IMR-90 (cell line): ENCODE measurements around the gene PEAK3. TPM values are rescaled to one million over a fixed set of nuclear protein-coding genes. Genes with fewer than 3 reads are reported as not detected.

ENCODE experiments used
- ATAC-seq: fragments of 200-7000 bp; cut with Tn5 transposase; 2 replicates; pipeline ENCODE4 v1.9.1; 2020; ENCODE audit warnings: low read depth, mild to moderate bottlenecking, moderate library complexity
- BruUV-seq: library from RNA; stranded (reverse); fragments of 400-500 nt; replicated peaks from 2 replicates; lab custom pipeline; 2021; lab: Mats Ljungman, UMichigan
- CTCF ChIA-PET: fragments of 300-600 bp; formaldehyde crosslinking; extraction: SDS; loops from one replicate; lab custom pipeline; 2021; ENCODE audit warnings: antibody characterized with exemption; lab: Yijun Ruan, JAX
- POLR2A ChIA-PET: fragments of 300-600 bp; sonication (Branson Sonifier 250); formaldehyde crosslinking; loops from one replicate; lab custom pipeline; 2022; ENCODE audit warnings: antibody characterized with exemption; ENCODE audit not compliant: unreplicated experiment; lab: Charles Lee
- DNase-seq: peaks from one replicate; pipeline ENCODE4 v3.0.0; 2013
- H2AFZ ChIP-seq: replicated peaks from 2 replicates; pipeline ENCODE3; 2013; ENCODE audit warnings: low read length, mild to moderate bottlenecking; ENCODE audit not compliant: poor library complexity
- H2AK5ac ChIP-seq: 2 replicates; pipeline ENCODE4 v1.6.1; 2013; ENCODE audit warnings: low read depth, low read length, inconsistent platforms
- H2AK9ac ChIP-seq: replicated peaks from 2 replicates; pipeline ENCODE3; 2013; ENCODE audit warnings: mild to moderate bottlenecking, low read depth, low read length, moderate library complexity; ENCODE audit not compliant: poor library complexity
- H2BK120ac ChIP-seq: 2 replicates; pipeline ENCODE4 v1.6.1; 2013; ENCODE audit warnings: low read depth, low read length, inconsistent platforms
- H2BK15ac ChIP-seq: 3 replicates; pipeline ENCODE4 v1.6.1; 2013; ENCODE audit warnings: low read depth, low read length, inconsistent platforms
- H2BK20ac ChIP-seq: 2 replicates; pipeline ENCODE4 v1.6.1; 2013; ENCODE audit warnings: low read depth, mild to moderate bottlenecking, inconsistent platforms, low read length, moderate library complexity
- H2BK5ac ChIP-seq: 2 replicates; pipeline ENCODE4 v1.6.1; 2013; ENCODE audit warnings: mild to moderate bottlenecking, low read depth, low read length, inconsistent platforms; ENCODE audit not compliant: poor library complexity, severe bottlenecking
- H3K14ac ChIP-seq: replicated peaks from 2 replicates; pipeline ENCODE4 v1.6.1; 2013; ENCODE audit warnings: low read depth, low read length, inconsistent platforms
- H3K18ac ChIP-seq: 2 replicates; pipeline ENCODE4 v1.6.1; 2013; ENCODE audit warnings: low read depth, low read length, control low read depth
- H3K23ac ChIP-seq: 2 replicates; pipeline ENCODE4 v1.6.1; 2013; ENCODE audit warnings: low read depth, low read length, inconsistent platforms
- H3K27ac ChIP-seq: 2 replicates; pipeline ENCODE4 v1.5.1; 2013; ENCODE audit warnings: mild to moderate bottlenecking, control low read depth, low read length; ENCODE audit not compliant: insufficient read depth
- H3K27me3 ChIP-seq: 2 replicates; pipeline ENCODE4 v1.6.1; 2013; ENCODE audit warnings: low read length; ENCODE audit not compliant: control insufficient read depth, insufficient read depth
- H3K36me3 ChIP-seq: 2 replicates; pipeline ENCODE4 v1.6.1; 2013; ENCODE audit warnings: low read length, mixed read lengths; ENCODE audit not compliant: control insufficient read depth, insufficient read depth
- H3K4ac ChIP-seq: 2 replicates; pipeline ENCODE4 v1.6.1; 2013; ENCODE audit warnings: low read depth, low read length, inconsistent platforms
- H3K4me1 ChIP-seq: 2 replicates; pipeline ENCODE4 v1.6.1; 2013; ENCODE audit warnings: low read length, mixed read lengths; ENCODE audit not compliant: control insufficient read depth, insufficient read depth
- H3K4me2 ChIP-seq: 2 replicates; pipeline ENCODE4 v1.6.1; 2013; ENCODE audit warnings: low read depth, mild to moderate bottlenecking, control low read depth, low read length, moderate library complexity
- H3K4me3 ChIP-seq: 2 replicates; pipeline ENCODE4 v1.5.1; 2013; ENCODE audit warnings: low read depth, mild to moderate bottlenecking, control low read depth, low read length, moderate library complexity; ENCODE audit not compliant: insufficient read depth
- H3K56ac ChIP-seq: 2 replicates; pipeline ENCODE4 v1.6.1; 2013; ENCODE audit warnings: low read length, inconsistent platforms; ENCODE audit not compliant: insufficient read depth; ENCODE audit errors: extremely low read depth
- H3K79me1 ChIP-seq, 2 experiments: 2 replicates each; pipeline ENCODE4 v1.6.1; 2013; ENCODE audit warnings: low read length in 2 of 2, inconsistent platforms in 1 of 2, low read depth in 1 of 2
- H3K9ac ChIP-seq: 2 replicates; pipeline ENCODE4 v1.6.1; 2013; ENCODE audit warnings: low read depth, low read length, control low read depth
- H3K9me1 ChIP-seq: 2 replicates; pipeline ENCODE4 v1.6.1; 2013; ENCODE audit warnings: low read length, inconsistent platforms; ENCODE audit not compliant: insufficient read depth
- H3K9me3 ChIP-seq: 2 replicates; pipeline ENCODE4 v1.6.1; 2013; ENCODE audit warnings: low read length; ENCODE audit not compliant: control insufficient read depth, insufficient read depth
- H4K20me1 ChIP-seq: 2 replicates; pipeline ENCODE4 v1.6.1; 2013; ENCODE audit warnings: low read length, inconsistent platforms; ENCODE audit not compliant: insufficient read depth
- H4K5ac ChIP-seq: 2 replicates; pipeline ENCODE4 v1.6.1; 2013; ENCODE audit warnings: mild to moderate bottlenecking, low read depth, low read length, control low read depth
- H4K8ac ChIP-seq, 2 experiments: 2 replicates each; pipeline ENCODE4 v1.6.1; 2013; ENCODE audit warnings: low read depth in 2 of 2, low read length in 2 of 2, control low read depth in 1 of 2, inconsistent platforms in 1 of 2
- H4K91ac ChIP-seq: 2 replicates; pipeline ENCODE4 v1.6.1; 2013; ENCODE audit warnings: low read depth, low read length, inconsistent platforms; ENCODE audit not compliant: insufficient read depth
- CEBPB ChIP-seq: IDR thresholded peaks from 2 replicates; pipeline ENCODE4 v1.6.1; 2012; ENCODE audit warnings: low read depth, low read length, improper control_type of control experiment
- CHD1 ChIP-seq: IDR thresholded peaks from 2 replicates; pipeline ENCODE4 v1.6.1; 2012; ENCODE audit warnings: low read depth, low read length, improper control_type of control experiment
- FOS ChIP-seq: fragments of 150-350 bp; IDR thresholded peaks from 2 replicates; pipeline ENCODE4 v1.6.1; 2016; ENCODE audit warnings: low read depth, low read length
- MAFK ChIP-seq: IDR thresholded peaks from 2 replicates; pipeline ENCODE4 v1.6.1; 2012; ENCODE audit warnings: low read depth, low read length, improper control_type of control experiment
- MXI1 ChIP-seq: IDR thresholded peaks from 2 replicates; pipeline ENCODE4 v1.6.1; 2012; ENCODE audit warnings: low read depth, mild to moderate bottlenecking, low read length, moderate library complexity, borderline replicate concordance
- RAD21 ChIP-seq: IDR thresholded peaks from 2 replicates; pipeline ENCODE4 v1.6.1; 2012; ENCODE audit warnings: low read length, improper control_type of control experiment
- RCOR1 ChIP-seq: IDR thresholded peaks from 2 replicates; pipeline ENCODE4 v1.6.1; 2012; ENCODE audit warnings: mild to moderate bottlenecking, low read length, improper control_type of control experiment; ENCODE audit not compliant: insufficient replicate concordance
- SMC3 ChIP-seq: fragments of 150-350 bp; IDR thresholded peaks from 2 replicates; pipeline ENCODE4 v1.6.1; 2016; ENCODE audit warnings: low read depth, mild to moderate bottlenecking, antibody characterized with exemption, low read length, moderate library complexity
- USF2 ChIP-seq: fragments of 150-350 bp; IDR thresholded peaks from 2 replicates; pipeline ENCODE4 v1.6.1; 2017; ENCODE audit warnings: mild to moderate bottlenecking, antibody characterized with exemption, low read length, low read depth
- WGBS, 2 experiments: methylation state at CpG; one replicate each; pipeline versions ENCODE4 v1.1.5 to v1.1.7; 2013; ENCODE audit warnings: missing lambda C conversion rate in 2 of 2; ENCODE audit not compliant: insufficient read length in 1 of 2; ENCODE audit errors: extremely low coverage in 2 of 2; 5-methylcytosine and 5-hydroxymethylcytosine counted together
- dilution Hi-C: fragments of 300-500 bp; cut with HindIII; formaldehyde crosslinking; loops from one replicate; pipeline ENCODE4 v1.14.3; 2018; ENCODE audit warnings: low sequenced_read_pairs; ENCODE audit not compliant: unreplicated experiment
- in situ Hi-C: fragments of 300-500 bp; cut with MboI; formaldehyde crosslinking; loops from 3 replicates; pipeline ENCODE4 v1.14.3; 2019; ENCODE audit warnings: low sequenced_read_pairs, inconsistent platforms, mixed read lengths
- intact Hi-C: fragments of 100-400 bp; cut with micrococcal nuclease; formaldehyde crosslinking; loops from 2 replicates; pipeline ENCODE4 v1.10.0; 2022
- polyA plus RNA-seq, 3 experiments: library from polyadenylated mRNA; depleted of rRNA; stranded (reverse); fragments of >200 nt; gene quantifications; 2 replicates each; pipeline ENCODE4 v1.2.3, GENCODE V29; 2012; ENCODE audit warnings: low replicate concordance in 1 of 3
- total RNA-seq: library from RNA; depleted of rRNA; stranded (reverse); fragments of >200 nt; gene quantifications from 2 replicates; pipeline ENCODE4 v1.2.3, GENCODE V29; 2012
- TF ChIP-seq, protein P1 (sequence below): conservative IDR thresholded peaks from 2 replicates; pipeline ENCODE4 v1.5.1; 2012; ENCODE audit warnings: mild to moderate bottlenecking, low read depth, low read length, improper control_type of control experiment

The PEAK3 gene
- total and polyA plus RNA-seq, 2 of the 4 experiments (the other 2 are of a cell fraction), result under 0.01 to 0.09 TPM

GRCh38 chr19:2252797-2253105 is 29.2 kb downstream of the PEAK3 start:
- Histone ChIP-seq H3K9me3 (no peaks in the 10 kb centered on the region), H2BK120ac (no peak overlapping the region), H2AK9ac (peak overlapping the region; percentile 13), H3K18ac (no peak overlapping the region), H2BK5ac (no peak overlapping the region), H3K9ac (no peak overlapping the region), H3K4me1 (peaks cover 4% of the 10 kb centered on the region; the same call in 1 of the 2 replicates), H3K14ac (no peak overlapping the region), H3K4ac (no peak overlapping the region), H4K8ac (no peak overlapping the region), H3K56ac (no peak overlapping the region), H3K4me2 (no peak overlapping the region; the same call in 1 of the 2 replicates), H4K20me1 (peaks cover 21% of the 10 kb centered on the region), H3K36me3 (peaks cover 8% of the 10 kb centered on the region; the same call in 1 of the 2 replicates), H2BK20ac (no peak overlapping the region), H3K4me3 (no peak overlapping the region), H2AK5ac (no peak overlapping the region), H3K27me3 (peaks cover 36% of the 10 kb centered on the region), H2BK15ac (no peak overlapping the region), H3K9me1 (no peaks in the 10 kb centered on the region), H3K79me1 (no peaks in the 10 kb centered on the region), H3K27ac (no peak overlapping the region), H4K91ac (no peak overlapping the region), H4K5ac (no peak overlapping the region), H2AFZ (peak overlapping the region; percentile 70), H3K23ac (no peak overlapping the region)
- 23% methylated on average over 6 of the region's 18 CpGs; no CpG with 5 or more reads in 1 of the 2 experiments for WGBS, 2 experiments
- DNase-seq (no peak), ATAC-seq (no peak)
- CTCF ChIA-PET, result no interaction called here
- intact Hi-C loops, result no loop called here
- dilution Hi-C loops, result no loop called here
- no TSS peak for BruUV-seq
- POLR2A ChIA-PET, result no interaction called here
- TF ChIP-seq MXI1 (no peak), CEBPB (no peak), SMC3 (no peak), RAD21 (no peak), RCOR1 (no peak), CHD1 (no peak), FOS (no peak), MAFK (no peak), USF2 (no peak)
- TF ChIP-seq, protein P1, sequence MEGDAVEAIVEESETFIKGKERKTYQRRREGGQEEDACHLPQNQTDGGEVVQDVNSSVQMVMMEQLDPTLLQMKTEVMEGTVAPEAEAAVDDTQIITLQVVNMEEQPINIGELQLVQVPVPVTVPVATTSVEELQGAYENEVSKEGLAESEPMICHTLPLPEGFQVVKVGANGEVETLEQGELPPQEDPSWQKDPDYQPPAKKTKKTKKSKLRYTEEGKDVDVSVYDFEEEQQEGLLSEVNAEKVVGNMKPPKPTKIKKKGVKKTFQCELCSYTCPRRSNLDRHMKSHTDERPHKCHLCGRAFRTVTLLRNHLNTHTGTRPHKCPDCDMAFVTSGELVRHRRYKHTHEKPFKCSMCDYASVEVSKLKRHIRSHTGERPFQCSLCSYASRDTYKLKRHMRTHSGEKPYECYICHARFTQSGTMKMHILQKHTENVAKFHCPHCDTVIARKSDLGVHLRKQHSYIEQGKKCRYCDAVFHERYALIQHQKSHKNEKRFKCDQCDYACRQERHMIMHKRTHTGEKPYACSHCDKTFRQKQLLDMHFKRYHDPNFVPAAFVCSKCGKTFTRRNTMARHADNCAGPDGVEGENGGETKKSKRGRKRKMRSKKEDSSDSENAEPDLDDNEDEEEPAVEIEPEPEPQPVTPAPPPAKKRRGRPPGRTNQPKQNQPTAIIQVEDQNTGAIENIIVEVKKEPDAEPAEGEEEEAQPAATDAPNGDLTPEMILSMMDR, result no peak
- in situ Hi-C loops, result no loop called here
